ENCODE measurements around the gene THYN1.

The THYN1 gene

GRCh38 chr11:134237557-134237922, 15.6 kb downstream of the THYN1 start:
- TF ChIP-seq CTCF (IDR thresholded peaks at IDR 0.05), result no peak
- TF ChIP-seq ZFX (IDR thresholded peaks at IDR 0.05; ENCODE audit: borderline replicate concordance), result no peak
- H3K27ac ChIP-seq, result no peak overlapping the region

DNA sequence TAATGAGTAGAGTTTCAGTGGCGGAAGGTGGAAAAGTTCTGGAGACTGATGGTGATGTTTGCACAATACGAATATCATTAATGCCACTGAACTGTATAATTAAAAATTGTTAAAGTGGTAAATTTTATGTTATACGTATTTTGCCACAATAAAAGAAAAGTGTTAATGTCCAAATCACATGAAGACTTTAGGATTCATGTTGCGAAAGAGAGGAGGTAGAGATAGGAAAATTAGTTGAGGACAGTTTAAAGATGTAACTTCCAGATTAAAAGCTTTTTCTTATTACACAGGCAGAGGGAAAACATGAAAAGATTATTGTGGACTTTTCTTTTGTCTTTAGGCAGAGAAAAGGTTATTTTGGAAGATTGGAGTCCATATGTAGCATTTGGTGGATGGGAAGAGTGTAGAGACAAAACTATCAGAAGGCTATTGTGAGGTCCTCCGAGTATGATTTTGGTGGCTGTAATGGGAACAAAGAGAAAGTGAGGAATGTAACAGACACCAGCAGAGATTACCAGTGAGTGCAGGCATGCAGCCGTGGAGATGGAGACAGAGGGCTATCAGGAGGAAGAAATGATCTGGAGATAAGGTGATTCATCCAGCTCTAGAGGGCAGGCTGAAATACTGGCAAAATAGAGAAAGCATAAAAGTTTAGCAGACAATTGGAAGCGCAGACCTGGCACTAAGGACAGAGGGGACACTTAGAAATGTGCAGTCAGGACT, 16.2 kb downstream of the THYN1 start:
- no peak overlapping the region for H3K27ac ChIP-seq
- TF ChIP-seq CTCF (IDR thresholded peaks at IDR 0.05), result no peak
- TF ChIP-seq ZFX (IDR thresholded peaks at IDR 0.05; ENCODE audit: borderline replicate concordance), result no peak

DNA sequence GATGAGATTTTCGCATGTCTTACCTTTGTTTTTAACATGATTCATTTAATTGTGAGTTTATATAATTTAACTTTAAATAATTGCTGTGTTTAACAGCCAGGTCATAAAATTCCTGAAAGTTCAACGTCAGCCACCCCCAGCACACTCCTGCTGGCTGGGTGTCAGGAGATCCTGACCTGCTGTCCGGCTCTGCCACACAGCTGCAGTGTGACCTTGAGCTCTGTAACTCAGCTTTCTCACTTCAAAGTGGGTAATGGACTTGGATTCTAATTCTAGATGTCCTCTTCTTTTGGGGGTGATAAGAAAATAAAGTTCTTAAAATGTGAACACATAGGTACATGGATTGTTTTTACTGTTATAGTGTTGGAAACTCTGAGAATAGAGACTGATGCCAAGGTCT, 17.8 kb downstream of the THYN1 start:
- TF ChIP-seq ZFX (IDR thresholded peaks at IDR 0.05; ENCODE audit: borderline replicate concordance), result no peak
- no peak overlapping the region for H3K27ac ChIP-seq

DNA sequence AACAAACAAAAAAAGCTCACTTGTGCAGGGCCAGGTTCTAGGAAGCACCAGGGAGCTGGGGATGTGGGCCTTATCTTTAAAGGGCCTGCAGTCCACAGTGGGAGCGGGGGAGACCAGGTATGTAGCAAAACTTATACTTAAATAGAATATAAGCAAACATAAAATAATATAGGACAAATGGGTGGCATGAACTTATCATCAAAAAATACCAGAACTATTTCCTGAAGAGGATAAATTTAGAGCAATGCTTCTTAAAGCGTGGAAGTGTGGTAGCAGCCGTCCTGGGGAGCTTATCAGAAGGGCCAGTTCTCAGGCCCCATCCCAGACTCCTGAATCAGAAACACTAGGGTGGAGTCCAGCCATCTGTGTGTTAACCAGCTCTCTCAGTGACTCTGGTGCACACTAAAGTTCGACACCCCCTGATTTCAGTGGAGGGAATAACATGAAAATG, 19.4 kb downstream of the THYN1 start:
- no peak overlapping the region for H3K27ac ChIP-seq
- TF ChIP-seq CTCF (IDR thresholded peaks at IDR 0.05), result no peak
- no peak for TF ChIP-seq ZFX (IDR thresholded peaks at IDR 0.05; ENCODE audit: borderline replicate concordance)

- no peak overlapping the region for H3K27ac ChIP-seq
Measured at GRCh38 chr11:134231958-134232659, 21.0 kb downstream of the THYN1 start.

GRCh38 chr11:134230339-134230738, 22.8 kb downstream of the THYN1 start:
- TF ChIP-seq CTCF (IDR thresholded peaks at IDR 0.05) (no peak), ZFX (IDR thresholded peaks at IDR 0.05; ENCODE audit: borderline replicate concordance) (no peak)
- no peak overlapping the region for H3K27ac ChIP-seq

More at GRCh38 chr11:134231958-134232659, 21.0 kb downstream of the THYN1 start:
- TF ChIP-seq ZFX (IDR thresholded peaks at IDR 0.05; ENCODE audit: borderline replicate concordance) (no peak), CTCF (IDR thresholded peaks at IDR 0.05) (no peak)

- no peak overlapping the region for H3K27ac ChIP-seq
- TF ChIP-seq ZFX (IDR thresholded peaks at IDR 0.05; ENCODE audit: borderline replicate concordance) (no peak), CTCF (IDR thresholded peaks at IDR 0.05) (no peak)
Measured at GRCh38 chr11:134229126-134229790, 23.9 kb downstream of the THYN1 start.

Data from 22Rv1 (cell line).